Hematopoietic multipotent progenitor cell treated with erythropoietin and hydrocortisone succinate and interleukin-3 and kit ligand, for 15 days (in vitro differentiated cells): ENCODE data around the gene RTN4RL1.
"Not testable (repeated sequence)": the region's sequence is repeated elsewhere in the genome, so short reads cannot be mapped to it uniquely, and the experiment has no call there.

Source experiments
- DNase-seq: peaks from one replicate; pipeline ENCODE4 v3.0.0-alpha.2; 2015; ENCODE audit warnings: low spot score

RTN4RL1 gene

GRCh38 chr17:2003525-2003924, 21.6 kb downstream of the RTN4RL1 start:
- DNase-seq, result no peak

- DNase-seq, result no peak
Observed at GRCh38 chr17:2002767-2003329, 22.3 kb downstream of the RTN4RL1 start.

- DNase-seq, result no peak
Observed at GRCh38 chr17:1999557-2000251, 25.4 kb downstream of the RTN4RL1 start.

GRCh38 chr17:1997927-1998742, 27.0 kb downstream of the RTN4RL1 start:
- no peak for DNase-seq

GRCh38 chr17:1997289-1997926, 27.7 kb downstream of the RTN4RL1 start:
- no peak for DNase-seq

- no peak for DNase-seq
Observed at GRCh38 chr17:1996800-1997288, 28.3 kb downstream of the RTN4RL1 start.

- DNase-seq, result no peak
Observed at GRCh38 chr17:1995907-1996799, 29.0 kb downstream of the RTN4RL1 start.

GRCh38 chr17:1995321-1995892, 29.7 kb downstream of the RTN4RL1 start:
- no peak for DNase-seq

GRCh38 chr17:1994707-1995106, 30.4 kb downstream of the RTN4RL1 start:
- DNase-seq, result no peak

- no peak for DNase-seq
Observed at GRCh38 chr17:1992541-1992940, 32.6 kb downstream of the RTN4RL1 start.

GRCh38 chr17:1989135-1989534, 36.0 kb downstream of the RTN4RL1 start:
- DNase-seq, result no peak

- DNase-seq, result no peak
Observed at GRCh38 chr17:1986783-1987451, 38.2 kb downstream of the RTN4RL1 start.

GRCh38 chr17:1985686-1986085, 39.4 kb downstream of the RTN4RL1 start:
- no peak for DNase-seq

- DNase-seq, result no peak
Observed at GRCh38 chr17:1985093-1985492, 40.0 kb downstream of the RTN4RL1 start.

- not testable (repeated sequence) for DNase-seq
Observed at GRCh38 chr17:1982793-1983366, 42.3 kb downstream of the RTN4RL1 start.

GRCh38 chr17:1980665-1981250, 44.4 kb downstream of the RTN4RL1 start:
- DNase-seq, result no peak

GRCh38 chr17:1979182-1979985, 45.8 kb downstream of the RTN4RL1 start:
- DNase-seq, result no peak

- no peak for DNase-seq
Observed at GRCh38 chr17:1978396-1978949, 46.7 kb downstream of the RTN4RL1 start.
